HEK293T (cell line): ENCODE measurements around the gene PTPN11.

Experiments used
- ARNT ChIP-seq: fragments of 450-650 bp; IDR thresholded peaks from 2 replicates; pipeline ENCODE4 v1.6.1; 2017; ENCODE audit warnings: mild to moderate bottlenecking
- BHLHE40 ChIP-seq: fragments of 450-650 bp; IDR thresholded peaks from 2 replicates; pipeline ENCODE4 v1.6.1; 2016; ENCODE audit warnings: mild to moderate bottlenecking, moderate library complexity, borderline replicate concordance
- ELF4 ChIP-seq: fragments of 450-650 bp; IDR thresholded peaks from 2 replicates; pipeline ENCODE4 v1.6.1; 2017; ENCODE audit warnings: antibody characterized with exemption
- FOXA1 ChIP-seq: fragments of 450-650 bp; IDR thresholded peaks from 2 replicates; pipeline ENCODE4 v1.6.1; 2016; ENCODE audit warnings: mild to moderate bottlenecking
- FOXM1 ChIP-seq: fragments of 450-650 bp; IDR thresholded peaks from 2 replicates; pipeline ENCODE4 v1.6.1; 2017; ENCODE audit warnings: mild to moderate bottlenecking, borderline replicate concordance
- HDGF ChIP-seq: fragments of 450-650 bp; IDR thresholded peaks from 2 replicates; pipeline ENCODE4 v1.6.1; 2017; ENCODE audit warnings: antibody characterized with exemption, borderline replicate concordance
- L3MBTL2 ChIP-seq: fragments of 450-650 bp; conservative IDR thresholded peaks from 2 replicates; pipeline ENCODE4 v1.6.1; 2016; ENCODE audit warnings: mild to moderate bottlenecking
- LEF1 ChIP-seq: fragments of 450-650 bp; IDR thresholded peaks from 2 replicates; pipeline ENCODE4 v1.6.1; 2017; ENCODE audit warnings: mild to moderate bottlenecking, borderline replicate concordance
- NFRKB ChIP-seq: fragments of 450-650 bp; IDR thresholded peaks from 2 replicates; pipeline ENCODE4 v1.6.1; 2016; ENCODE audit warnings: mild to moderate bottlenecking, moderate library complexity
- SP1 ChIP-seq: fragments of 450-650 bp; IDR thresholded peaks from 2 replicates; pipeline ENCODE4 v1.6.1; 2017
- SUZ12 ChIP-seq: fragments of 450-650 bp; IDR thresholded peaks from 2 replicates; pipeline ENCODE4 v1.6.1; 2016; ENCODE audit warnings: mild to moderate bottlenecking
- TARDBP ChIP-seq: fragments of 450-650 bp; IDR thresholded peaks from 2 replicates; pipeline ENCODE4 v1.6.1; 2016
- ZNF384 ChIP-seq: fragments of 450-650 bp; IDR thresholded peaks from 2 replicates; pipeline ENCODE4 v1.6.1; 2016
- TF ChIP-seq, protein P1 (sequence below): fragments of 450-650 bp; IDR thresholded peaks from 2 replicates; pipeline ENCODE4 v1.6.1; 2016

DNA sequence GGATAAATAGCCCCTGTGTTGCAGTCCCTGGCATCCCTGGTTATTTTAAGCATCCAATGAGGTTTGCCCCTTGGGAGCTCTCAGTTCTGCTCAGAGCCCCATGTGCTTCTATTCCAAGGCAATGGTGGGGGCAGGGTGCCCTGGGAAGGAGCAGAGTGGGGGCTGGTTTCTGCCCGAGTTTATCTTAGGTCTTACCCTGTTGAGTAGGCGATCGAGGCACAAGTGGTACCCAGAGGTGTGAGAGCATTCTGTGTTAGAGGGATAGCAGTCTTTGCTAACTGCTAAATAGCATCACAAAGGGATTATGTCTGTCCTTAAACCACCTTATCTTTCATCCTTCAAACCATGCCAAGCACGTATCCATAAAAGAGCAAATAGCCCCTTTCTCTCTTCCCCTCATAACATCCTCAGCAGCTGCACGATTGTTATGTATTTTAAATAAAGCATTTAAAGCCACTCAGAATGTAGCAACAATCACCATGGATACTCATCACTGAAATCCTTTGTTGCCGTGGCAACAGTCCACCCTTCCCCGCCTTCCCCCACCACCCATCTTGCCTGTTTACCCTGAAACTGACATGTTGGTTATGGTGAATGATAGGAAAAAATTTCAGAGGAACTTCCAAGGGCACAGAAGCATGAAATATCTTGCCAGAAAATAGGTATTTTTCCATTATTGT lies 139.3 kb downstream of the PTPN11 start:
- no peak for TF ChIP-seq TARDBP
- no peak for TF ChIP-seq ELF4
- TF ChIP-seq ARNT, result no peak
- TF ChIP-seq SUZ12, result no peak
- TF ChIP-seq, protein P1, sequence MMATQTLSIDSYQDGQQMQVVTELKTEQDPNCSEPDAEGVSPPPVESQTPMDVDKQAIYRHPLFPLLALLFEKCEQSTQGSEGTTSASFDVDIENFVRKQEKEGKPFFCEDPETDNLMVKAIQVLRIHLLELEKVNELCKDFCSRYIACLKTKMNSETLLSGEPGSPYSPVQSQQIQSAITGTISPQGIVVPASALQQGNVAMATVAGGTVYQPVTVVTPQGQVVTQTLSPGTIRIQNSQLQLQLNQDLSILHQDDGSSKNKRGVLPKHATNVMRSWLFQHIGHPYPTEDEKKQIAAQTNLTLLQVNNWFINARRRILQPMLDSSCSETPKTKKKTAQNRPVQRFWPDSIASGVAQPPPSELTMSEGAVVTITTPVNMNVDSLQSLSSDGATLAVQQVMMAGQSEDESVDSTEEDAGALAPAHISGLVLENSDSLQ, result no peak
- no peak for TF ChIP-seq NFRKB
- TF ChIP-seq BHLHE40, result no peak
- TF ChIP-seq ZNF384, result no peak
- TF ChIP-seq HDGF, result no peak
- TF ChIP-seq FOXM1, result no peak
- TF ChIP-seq SP1, result no peak
- no peak for TF ChIP-seq FOXA1
- no peak for TF ChIP-seq LEF1
- no peak for TF ChIP-seq L3MBTL2
